Uterus (tissue), 2 donors: ENCODE data around the gene NUP93.

Source experiments
- POLR2A ChIP-seq, 2 donors: fragments of 450-650 bp; IDR thresholded peaks; one replicate each; pipeline ENCODE4 v1.6.1; 2016; ENCODE audit warnings: antibody characterized with exemption in 2 of 2, mild to moderate bottlenecking in 1 of 2, moderate library complexity in 1 of 2
- TF ChIP-seq, protein P1 (sequence below), 4 experiments: fragments of 200-600 bp in 2 of 4; fragments of 450-650 bp in 2 of 4; sonication (generic) in 2 of 4; IDR thresholded peaks; one replicate each; pipeline ENCODE4 v1.5.1; 2016 to 2019; ENCODE audit warnings: antibody characterized with exemption in 4 of 4, mild to moderate bottlenecking in 2 of 4, moderate library complexity in 1 of 4

DNA sequence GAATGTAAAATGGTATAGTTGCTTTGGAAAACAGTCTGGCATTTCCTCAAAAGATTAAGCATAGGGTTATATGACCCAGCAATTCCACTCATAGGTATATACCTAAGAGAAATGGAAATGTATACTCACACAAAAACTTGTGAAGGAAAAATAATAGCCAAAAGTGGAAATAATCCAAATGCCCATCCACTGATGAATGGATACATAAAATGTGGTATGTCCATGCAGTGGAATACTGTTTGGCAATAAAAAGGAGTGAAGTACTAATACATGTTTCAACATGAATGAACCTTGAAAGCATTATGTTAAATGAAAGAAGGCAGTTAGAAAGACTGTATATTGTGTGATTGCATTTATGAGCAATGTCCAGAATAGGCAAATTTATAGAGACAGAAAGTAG lies 25.1 kb downstream of the NUP93 start:
- TF ChIP-seq, protein P1, sequence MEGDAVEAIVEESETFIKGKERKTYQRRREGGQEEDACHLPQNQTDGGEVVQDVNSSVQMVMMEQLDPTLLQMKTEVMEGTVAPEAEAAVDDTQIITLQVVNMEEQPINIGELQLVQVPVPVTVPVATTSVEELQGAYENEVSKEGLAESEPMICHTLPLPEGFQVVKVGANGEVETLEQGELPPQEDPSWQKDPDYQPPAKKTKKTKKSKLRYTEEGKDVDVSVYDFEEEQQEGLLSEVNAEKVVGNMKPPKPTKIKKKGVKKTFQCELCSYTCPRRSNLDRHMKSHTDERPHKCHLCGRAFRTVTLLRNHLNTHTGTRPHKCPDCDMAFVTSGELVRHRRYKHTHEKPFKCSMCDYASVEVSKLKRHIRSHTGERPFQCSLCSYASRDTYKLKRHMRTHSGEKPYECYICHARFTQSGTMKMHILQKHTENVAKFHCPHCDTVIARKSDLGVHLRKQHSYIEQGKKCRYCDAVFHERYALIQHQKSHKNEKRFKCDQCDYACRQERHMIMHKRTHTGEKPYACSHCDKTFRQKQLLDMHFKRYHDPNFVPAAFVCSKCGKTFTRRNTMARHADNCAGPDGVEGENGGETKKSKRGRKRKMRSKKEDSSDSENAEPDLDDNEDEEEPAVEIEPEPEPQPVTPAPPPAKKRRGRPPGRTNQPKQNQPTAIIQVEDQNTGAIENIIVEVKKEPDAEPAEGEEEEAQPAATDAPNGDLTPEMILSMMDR (IDR thresholded peaks at IDR 0.05) = no peak
- TF ChIP-seq POLR2A (IDR thresholded peaks at IDR 0.05) = no peak
